ENCODE measurements around the gene NAT9. TPM values are rescaled to one million over a fixed set of nuclear protein-coding genes. Genes with fewer than 3 reads are reported as not detected.

The NAT9 gene
- total and polyA plus RNA-seq, 4 donors, result 27.1 to 47.4 (median 36.6) TPM

GRCh38 chr17:74742978-74743545 is 33.1 kb downstream of the NAT9 start:
- Histone ChIP-seq H3K36me3 (ENCODE audit: control insufficient read depth in 4 of 4, insufficient read depth in 4 of 4, low read length in 4 of 4) (no peaks in the 10 kb centered on the region), H3K4me3 (no peak overlapping the region), H3K9me3 (ENCODE audit: control insufficient read depth in 4 of 4, insufficient read depth in 3 of 4, low read length in 3 of 4) (no peaks in the 10 kb centered on the region), H3K27me3 (ENCODE audit: control insufficient read depth in 3 of 3, insufficient read depth in 3 of 3, low read length in 2 of 3) (peaks cover 0 to 16% (median 0%) of the 10 kb centered on the region in 3 donors), H3K4me1 (ENCODE audit: control insufficient read depth in 5 of 5, insufficient read depth in 5 of 5, low read length in 5 of 5) (peaks cover 0 to 51% (median 27%) of the 10 kb centered on the region in 5 donors), H3K9ac (ENCODE audit: insufficient read depth in 1 of 2, low read length in 2 of 2) (no peak overlapping the region), H3K27ac (ENCODE audit: low read depth in 1 of 2, low read length in 1 of 2) (no peak overlapping the region)
- TF ChIP-seq, protein P1, sequence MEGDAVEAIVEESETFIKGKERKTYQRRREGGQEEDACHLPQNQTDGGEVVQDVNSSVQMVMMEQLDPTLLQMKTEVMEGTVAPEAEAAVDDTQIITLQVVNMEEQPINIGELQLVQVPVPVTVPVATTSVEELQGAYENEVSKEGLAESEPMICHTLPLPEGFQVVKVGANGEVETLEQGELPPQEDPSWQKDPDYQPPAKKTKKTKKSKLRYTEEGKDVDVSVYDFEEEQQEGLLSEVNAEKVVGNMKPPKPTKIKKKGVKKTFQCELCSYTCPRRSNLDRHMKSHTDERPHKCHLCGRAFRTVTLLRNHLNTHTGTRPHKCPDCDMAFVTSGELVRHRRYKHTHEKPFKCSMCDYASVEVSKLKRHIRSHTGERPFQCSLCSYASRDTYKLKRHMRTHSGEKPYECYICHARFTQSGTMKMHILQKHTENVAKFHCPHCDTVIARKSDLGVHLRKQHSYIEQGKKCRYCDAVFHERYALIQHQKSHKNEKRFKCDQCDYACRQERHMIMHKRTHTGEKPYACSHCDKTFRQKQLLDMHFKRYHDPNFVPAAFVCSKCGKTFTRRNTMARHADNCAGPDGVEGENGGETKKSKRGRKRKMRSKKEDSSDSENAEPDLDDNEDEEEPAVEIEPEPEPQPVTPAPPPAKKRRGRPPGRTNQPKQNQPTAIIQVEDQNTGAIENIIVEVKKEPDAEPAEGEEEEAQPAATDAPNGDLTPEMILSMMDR (IDR thresholded peaks at IDR 0.05; ENCODE audit: control extremely low read depth, extremely low read depth), result no peak
- 86 to 93% methylated on average over 9 of the region's 9 CpGs for WGBS, 2 donors
- no peak for ATAC-seq (ENCODE audit: insufficient read depth, low FRiP score)
- no peak for DNase-seq

DNA sequence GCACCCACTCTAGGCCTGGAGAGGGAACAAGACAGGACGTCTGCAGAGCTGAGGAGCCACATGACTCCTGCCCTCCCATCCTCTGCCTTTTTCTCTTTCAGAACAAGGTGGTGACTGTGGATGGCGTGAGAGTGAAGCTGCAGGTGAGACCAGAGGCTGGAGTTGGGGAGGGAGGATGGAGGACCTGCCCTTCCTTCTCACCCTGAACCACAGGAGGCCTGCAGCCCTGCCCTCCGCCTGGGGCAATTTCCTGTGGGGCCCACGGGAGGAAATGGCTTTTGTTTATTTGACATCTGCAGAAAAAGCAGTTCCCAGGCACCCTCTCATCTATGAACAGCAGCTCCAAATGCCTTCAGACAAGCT is 34.0 kb downstream of the NAT9 start:
- Histone ChIP-seq H3K27me3 (ENCODE audit: control insufficient read depth in 3 of 3, insufficient read depth in 3 of 3, low read length in 2 of 3) (peaks cover 0 to 18% (median 3%) of the 10 kb centered on the region in 3 donors), H3K4me3 (no peak overlapping the region), H3K9me3 (ENCODE audit: control insufficient read depth in 4 of 4, insufficient read depth in 3 of 4, low read length in 3 of 4) (no peaks in the 10 kb centered on the region), H3K9ac (ENCODE audit: insufficient read depth in 1 of 2, low read length in 2 of 2) (no peak overlapping the region), H3K27ac (ENCODE audit: low read depth in 1 of 2, low read length in 1 of 2) (peak overlapping the region in 1 of 2 donors; percentile 40), H3K36me3 (ENCODE audit: control insufficient read depth in 4 of 4, insufficient read depth in 4 of 4, low read length in 4 of 4) (no peaks in the 10 kb centered on the region), H3K4me1 (ENCODE audit: control insufficient read depth in 5 of 5, insufficient read depth in 5 of 5, low read length in 5 of 5) (peaks cover 0 to 52% (median 22%) of the 10 kb centered on the region in 5 donors)
- TF ChIP-seq, protein P1 (IDR thresholded peaks at IDR 0.05; ENCODE audit: control extremely low read depth, extremely low read depth), result no peak
- ATAC-seq (ENCODE audit: insufficient read depth, low FRiP score), result no peak
- WGBS, 2 donors, result 12 to 26% methylated on average over 4 of the region's 4 CpGs
- peak in 1 of 3 donors; percentile 32 for DNase-seq

- DNase-seq (no peak), ATAC-seq (ENCODE audit: insufficient read depth, low FRiP score) (no peak)
- 80 to 94% methylated on average over 17 of the region's 17 CpGs for WGBS, 2 donors
- Histone ChIP-seq H3K4me3 (no peak overlapping the region), H3K9ac (ENCODE audit: insufficient read depth in 1 of 2, low read length in 2 of 2) (no peak overlapping the region), H3K27me3 (ENCODE audit: control insufficient read depth in 3 of 3, insufficient read depth in 3 of 3, low read length in 2 of 3) (peaks cover 0 to 18% (median 3%) of the 10 kb centered on the region in 3 donors), H3K27ac (ENCODE audit: low read depth in 1 of 2, low read length in 1 of 2) (no peak overlapping the region), H3K36me3 (ENCODE audit: control insufficient read depth in 4 of 4, insufficient read depth in 4 of 4, low read length in 4 of 4) (no peaks in the 10 kb centered on the region), H3K4me1 (ENCODE audit: control insufficient read depth in 5 of 5, insufficient read depth in 5 of 5, low read length in 5 of 5) (peaks cover 0 to 49% (median 12%) of the 10 kb centered on the region in 5 donors), H3K9me3 (ENCODE audit: control insufficient read depth in 4 of 4, insufficient read depth in 3 of 4, low read length in 3 of 4) (no peaks in the 10 kb centered on the region)
- TF ChIP-seq, protein P1 (IDR thresholded peaks at IDR 0.05; ENCODE audit: control extremely low read depth, extremely low read depth), result no peak
Observed at GRCh38 chr17:74740641-74741387, 35.3 kb downstream of the NAT9 start.
